GM21723 (cell line): ENCODE results near the gene NLGN3.
A peak's percentile ranks its signal among the peaks of the same experiment; 100 is the strongest.

Experiments
- ATAC-seq: cut with Tn5 transposase; IDR thresholded peaks from one replicate; pipeline ENCODE4 v1.9.1; 2021; ENCODE audit warnings: mild to moderate bottlenecking, moderate library complexity; ENCODE audit not compliant: unreplicated experiment

Gene NLGN3

DNA sequence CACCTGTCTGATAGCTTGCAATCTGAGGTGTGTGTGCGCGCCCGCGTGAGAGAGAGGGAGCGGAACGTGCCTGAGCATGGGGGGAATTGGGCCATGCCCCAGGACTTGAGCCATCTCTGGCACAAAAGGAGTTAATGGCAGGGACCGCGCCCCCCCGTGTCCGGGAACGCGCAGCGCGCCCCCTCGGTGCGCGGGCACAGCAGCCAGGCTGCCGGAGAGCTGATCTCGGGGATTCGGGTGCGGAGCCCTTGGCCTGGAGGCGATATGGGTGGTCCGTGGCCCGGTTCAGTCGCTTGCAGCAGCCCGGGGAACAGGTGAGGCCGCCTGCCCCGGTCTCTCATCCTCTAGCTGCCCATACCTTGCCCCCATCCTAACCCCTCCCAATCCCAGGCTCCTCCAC, at the start of gene NLGN3:
TSS of gene NLGN3 (plus strand) at position 191 of the 400 bp plus-strand sequence. CDS start 2,909 bp downstream, outside the sequence.
- no peak for ATAC-seq

DNA sequence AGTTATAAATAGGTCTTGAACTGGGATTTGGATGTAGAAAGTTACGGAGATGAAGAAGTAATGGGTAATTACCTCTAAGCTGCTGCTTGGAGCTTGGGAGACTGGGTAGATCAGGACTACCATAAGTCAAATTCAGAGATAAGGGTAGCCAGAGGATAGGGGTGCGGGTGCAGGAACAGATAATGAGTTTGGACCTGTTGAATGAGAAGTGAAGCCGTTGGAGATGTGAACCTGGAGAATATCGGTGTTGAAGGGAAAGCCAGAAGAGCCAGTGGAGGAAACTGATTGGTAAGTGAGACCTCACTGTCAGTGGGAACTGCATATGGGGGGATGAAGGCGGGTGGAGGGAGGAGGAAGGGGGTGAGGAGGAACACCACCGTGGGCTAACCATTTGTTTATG, 49.6 kb upstream of the NLGN3 start:
- no peak for ATAC-seq

DNA sequence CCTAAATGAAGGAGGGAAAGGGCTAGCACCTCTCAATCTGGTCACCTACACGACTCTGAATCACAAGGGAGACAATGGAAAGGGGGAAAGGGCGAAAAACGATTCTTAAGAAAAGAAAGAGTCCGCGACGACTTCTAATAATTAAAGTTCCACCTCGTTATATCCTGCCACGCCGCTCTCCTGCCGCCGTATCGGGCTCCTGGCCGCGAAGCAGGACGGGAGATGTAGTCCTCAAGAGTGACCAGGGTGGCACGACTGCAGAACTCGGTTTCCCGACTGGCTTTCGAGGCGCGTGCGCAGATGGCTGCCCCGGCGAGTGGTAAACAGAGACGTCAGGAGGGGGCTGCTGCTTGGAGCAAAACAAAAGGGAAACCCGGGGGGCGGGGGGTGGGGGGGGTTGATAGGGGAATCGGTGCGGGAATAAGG, 49.1 kb upstream of the NLGN3 start, which contains the start of gene FOXO4:
TSS of gene FOXO4 (plus strand) at position 297 of the 426 bp plus-strand sequence. CDS start 678 bp downstream, outside the sequence.
- peak; percentile 76 for ATAC-seq

DNA sequence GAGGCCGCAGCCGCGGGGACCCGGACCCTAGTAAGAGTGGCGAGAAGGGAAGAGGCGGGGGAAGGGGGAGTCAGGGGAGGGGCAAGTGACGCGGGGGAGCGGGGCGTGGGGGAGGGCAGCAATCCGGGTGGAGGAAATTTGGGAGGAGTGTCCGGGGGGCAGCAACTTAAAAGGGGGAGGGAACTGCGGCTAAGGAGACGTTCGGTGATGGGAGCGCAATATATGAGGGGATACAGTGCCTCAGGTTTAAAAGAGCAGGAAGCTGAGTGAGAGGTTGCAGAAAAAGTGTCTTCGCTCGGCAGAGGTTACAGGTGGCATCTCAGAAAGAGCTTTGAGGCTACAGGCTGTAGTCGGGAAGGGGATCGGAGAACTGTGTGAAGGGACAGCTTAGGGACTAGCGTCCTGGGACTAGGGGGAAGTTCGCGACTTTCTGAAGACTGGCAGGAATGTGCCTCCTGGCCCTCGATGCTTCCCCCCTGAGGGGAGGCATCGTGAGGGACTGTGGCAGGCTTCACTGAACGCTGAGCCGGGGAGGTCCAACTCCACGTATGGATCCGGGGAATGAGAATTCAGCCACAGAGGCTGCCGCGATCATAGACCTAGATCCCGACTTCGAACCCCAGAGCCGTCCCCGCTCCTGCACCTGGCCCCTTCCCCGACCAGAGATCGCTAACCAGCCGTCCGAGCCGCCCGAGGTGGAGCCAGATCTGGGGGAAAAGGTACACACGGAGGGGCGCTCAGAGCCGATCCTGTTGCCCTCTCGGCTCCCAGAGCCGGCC, 48.5 kb upstream of the NLGN3 start:
- peak; percentile 35 for ATAC-seq

DNA sequence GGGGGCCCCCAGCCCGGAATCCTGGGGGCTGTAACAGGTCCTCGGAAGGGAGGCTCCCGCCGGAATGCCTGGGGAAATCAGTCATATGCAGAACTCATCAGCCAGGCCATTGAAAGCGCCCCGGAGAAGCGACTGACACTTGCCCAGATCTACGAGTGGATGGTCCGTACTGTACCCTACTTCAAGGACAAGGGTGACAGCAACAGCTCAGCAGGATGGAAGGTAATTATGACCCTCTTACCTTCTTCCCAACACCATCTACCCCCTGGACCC, 47.9 kb upstream of the NLGN3 start:
- ATAC-seq = no peak

DNA sequence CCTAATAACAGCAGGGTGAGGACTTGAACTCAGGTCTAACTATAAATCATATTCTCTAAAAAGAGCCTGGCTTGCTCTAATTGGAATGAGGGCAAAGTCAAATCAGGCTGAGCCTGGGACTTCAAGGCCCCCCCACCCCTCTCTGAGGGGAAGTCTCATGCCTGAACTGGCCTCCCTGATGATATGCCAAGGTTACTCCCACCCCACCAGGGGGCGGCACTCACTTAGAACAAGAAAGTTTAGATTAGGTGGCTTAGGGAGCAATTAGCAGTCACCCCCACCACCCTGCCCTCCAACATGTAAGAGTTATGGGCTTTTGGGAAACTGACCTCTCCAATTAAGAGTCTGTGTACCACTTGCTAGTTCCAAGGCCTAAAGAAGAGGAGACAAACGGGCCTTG, 46.3 kb upstream of the NLGN3 start:
- no peak for ATAC-seq

DNA sequence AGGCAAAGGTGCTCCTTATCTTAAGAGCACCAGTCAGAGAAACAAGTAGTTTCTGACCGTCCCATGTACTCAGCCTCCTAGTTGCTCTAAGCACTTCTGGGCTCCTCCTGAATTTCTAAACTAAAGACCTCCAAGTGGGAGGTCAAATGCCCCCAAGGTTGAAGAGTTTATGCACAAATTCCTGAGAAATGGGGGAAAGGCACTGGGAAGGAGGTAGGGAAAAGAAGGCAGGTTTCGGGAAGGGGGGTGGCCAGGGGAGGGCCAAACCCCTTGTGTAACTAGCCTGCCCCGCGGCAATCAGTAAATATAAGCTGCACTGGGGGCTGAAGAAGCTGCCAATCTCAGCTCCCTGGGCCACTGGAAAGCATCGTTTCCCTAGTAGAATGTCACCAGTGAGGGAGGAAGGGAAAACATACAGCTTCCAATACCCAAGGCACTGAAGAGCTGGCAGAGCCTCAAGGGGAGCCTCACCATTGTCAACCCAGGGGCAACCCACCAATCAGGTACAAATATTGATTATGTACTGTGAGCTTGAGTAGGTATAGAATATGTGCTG, 45.6 kb upstream of the NLGN3 start:
- no peak for ATAC-seq

DNA sequence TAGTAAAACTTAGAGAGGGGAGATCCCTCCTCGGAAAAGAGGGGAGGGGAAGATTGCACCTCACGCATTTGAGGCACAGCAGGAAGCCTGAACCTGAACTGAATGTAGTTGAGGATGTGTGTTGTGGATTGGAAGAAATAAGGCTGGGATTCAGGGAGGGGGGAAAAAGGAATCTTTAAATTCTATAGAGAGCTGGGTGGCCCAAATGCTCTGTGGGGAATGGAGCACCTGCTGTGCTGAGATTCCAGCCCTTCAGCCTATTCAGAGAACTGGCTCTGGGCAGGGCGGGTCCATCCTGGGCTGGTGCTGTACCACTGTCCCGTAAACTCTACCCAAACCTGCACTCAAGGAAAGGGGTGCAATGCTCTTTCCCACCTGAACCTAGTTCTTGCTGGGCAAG, 44.9 kb upstream of the NLGN3 start:
- ATAC-seq = no peak

DNA sequence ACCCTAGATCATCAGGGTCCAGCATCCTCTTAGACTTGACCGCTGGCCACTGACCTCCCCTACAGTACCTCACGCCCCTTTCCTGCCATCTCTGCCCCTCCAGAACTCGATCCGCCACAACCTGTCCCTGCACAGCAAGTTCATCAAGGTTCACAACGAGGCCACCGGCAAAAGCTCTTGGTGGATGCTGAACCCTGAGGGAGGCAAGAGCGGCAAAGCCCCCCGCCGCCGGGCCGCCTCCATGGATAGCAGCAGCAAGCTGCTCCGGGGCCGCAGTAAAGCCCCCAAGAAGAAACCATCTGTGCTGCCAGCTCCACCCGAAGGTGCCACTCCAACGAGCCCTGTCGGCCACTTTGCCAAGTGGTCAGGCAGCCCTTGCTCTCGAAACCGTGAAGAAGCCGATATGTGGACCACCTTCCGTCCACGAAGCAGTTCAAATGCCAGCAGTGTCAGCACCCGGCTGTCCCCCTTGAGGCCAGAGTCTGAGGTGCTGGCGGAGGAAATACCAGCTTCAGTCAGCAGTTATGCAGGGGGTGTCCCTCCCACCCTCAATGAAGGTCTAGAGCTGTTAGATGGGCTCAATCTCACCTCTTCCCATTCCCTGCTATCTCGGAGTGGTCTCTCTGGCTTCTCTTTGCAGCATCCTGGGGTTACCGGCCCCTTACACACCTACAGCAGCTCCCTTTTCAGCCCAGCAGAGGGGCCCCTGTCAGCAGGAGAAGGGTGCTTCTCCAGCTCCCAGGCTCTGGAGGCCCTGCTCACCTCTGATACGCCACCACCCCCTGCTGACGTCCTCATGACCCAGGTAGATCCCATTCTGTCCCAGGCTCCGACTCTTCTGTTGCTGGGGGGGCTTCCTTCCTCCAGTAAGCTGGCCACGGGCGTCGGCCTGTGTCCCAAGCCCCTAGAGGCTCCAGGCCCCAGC, 43.8 kb upstream of the NLGN3 start:
- no peak for ATAC-seq

DNA sequence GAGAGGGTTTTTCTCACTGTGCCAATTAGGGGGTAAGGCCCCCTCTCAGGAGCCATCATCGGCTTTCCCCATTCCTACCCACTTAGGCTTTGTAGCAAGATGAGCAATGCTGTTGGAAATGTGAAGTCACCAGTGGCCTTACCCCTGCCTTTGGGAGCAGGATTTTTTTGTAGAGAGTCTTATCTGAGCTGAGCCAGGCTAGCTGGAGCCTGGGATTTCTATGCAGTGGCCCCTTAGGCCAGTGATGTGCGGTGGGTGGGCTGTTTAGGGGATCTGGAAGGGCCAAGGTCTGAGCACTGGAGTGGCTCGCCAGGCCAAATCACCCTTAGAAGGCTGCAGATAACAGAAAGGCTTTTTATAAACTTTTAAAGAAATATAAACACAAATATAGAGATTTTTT, 42.3 kb upstream of the NLGN3 start:
- ATAC-seq = no peak

DNA sequence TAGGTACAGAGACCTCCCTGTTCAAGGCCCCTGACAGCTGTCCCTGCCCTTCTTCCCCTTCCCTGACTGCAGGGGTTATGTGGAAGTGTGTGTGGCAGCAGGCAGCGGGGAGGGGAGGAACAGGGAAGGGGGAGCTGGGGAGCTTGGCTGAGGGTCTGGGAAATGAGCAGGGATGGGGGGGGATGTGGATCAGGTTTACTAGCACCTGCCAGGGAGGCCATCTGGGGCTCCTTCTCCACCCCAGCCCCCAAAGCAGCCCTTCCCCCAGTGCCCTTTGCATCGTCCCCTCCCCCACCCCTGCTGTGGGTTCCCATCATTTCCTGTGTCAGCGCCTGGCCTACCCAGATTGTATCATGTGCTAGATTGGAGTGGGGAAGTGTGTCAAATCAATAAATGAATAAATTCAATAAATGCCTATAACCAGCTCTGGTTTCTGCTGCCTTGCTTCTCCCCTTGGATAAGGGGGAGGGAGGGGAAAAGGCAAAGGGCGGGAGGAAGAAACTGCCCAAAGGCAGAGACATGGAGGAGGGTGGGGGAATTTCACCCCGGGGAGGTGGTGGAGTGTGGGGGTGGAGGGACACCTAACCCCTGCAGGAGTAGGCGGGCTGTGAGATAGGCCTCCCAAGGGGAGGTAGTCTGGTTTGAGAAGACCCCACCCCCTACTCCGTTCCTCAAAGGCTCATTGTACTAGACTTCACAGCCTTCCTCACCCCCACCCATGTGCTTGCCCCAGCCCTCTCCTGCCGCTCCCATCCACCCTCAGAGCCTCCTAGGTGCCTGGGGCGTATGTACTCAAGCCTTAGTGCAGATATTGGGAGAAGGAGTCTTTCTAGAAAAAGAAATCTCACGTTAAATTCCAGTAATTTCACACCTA, 41.3 kb upstream of the NLGN3 start:
- ATAC-seq = peak; percentile 48

DNA sequence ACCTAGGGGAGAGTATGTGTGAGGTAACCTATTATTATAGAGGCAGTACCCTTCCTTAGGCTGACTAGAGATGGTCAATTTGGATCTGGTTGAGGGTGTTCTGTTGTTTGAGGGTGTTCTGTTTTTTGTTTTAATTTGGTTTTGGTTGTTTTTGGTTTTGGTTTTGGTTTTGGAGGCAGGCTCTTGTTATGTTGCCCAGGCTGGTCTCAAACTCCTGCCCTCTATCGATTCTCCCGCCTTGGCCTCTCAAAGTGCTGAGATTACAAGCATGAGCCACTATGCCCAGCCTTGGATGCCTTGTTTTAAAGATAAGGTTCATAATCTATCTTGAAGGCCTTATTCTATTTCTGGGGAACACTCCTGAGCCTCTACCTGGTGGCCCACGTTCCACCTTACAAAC, 39.0 kb upstream of the NLGN3 start:
- ATAC-seq = no peak

DNA sequence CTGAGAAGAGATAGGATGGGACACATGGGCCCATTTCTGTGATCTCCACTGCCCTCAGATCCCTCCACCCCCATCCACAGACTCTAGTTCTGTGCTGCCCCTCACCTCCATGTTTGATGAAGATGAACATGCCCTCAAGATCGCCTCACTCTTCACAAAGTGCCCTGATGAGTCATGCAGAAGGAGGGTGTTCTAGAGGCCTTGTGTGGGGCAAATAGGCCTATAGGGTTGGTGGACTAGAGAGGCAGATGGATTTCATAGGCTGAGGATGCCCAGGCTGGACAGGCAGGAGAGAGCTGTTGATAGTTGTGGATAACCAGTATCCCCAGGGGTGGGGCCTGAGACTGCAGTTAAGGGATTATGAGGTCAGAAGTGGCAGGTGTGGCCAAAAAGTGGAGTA, 38.2 kb upstream of the NLGN3 start, which contains the start of gene CXorf65:
TSS of gene CXorf65 (minus strand) at position 314 of the 400 bp plus-strand sequence. CDS start at position 130, 184 bp downstream.
- no peak for ATAC-seq

DNA sequence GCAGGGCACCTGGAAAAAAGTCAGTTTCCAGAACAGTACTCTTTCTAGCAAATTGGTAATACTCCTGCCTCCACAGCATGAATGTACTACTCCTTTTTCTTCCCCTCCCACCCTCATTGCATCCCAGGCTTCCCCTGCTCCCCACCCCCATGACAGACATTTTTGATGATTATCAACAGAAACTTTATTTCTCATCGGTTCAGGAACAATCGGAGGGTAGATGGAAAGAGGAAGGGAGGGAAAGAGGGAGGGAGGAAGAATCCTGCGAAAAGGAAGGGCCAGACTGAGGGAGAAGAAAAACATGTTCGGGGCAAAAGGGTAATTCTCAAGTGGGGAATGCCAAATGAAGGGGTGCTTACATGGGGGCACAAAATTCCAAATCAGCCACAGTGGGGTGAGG, 37.4 kb upstream of the NLGN3 start:
- ATAC-seq = no peak

DNA sequence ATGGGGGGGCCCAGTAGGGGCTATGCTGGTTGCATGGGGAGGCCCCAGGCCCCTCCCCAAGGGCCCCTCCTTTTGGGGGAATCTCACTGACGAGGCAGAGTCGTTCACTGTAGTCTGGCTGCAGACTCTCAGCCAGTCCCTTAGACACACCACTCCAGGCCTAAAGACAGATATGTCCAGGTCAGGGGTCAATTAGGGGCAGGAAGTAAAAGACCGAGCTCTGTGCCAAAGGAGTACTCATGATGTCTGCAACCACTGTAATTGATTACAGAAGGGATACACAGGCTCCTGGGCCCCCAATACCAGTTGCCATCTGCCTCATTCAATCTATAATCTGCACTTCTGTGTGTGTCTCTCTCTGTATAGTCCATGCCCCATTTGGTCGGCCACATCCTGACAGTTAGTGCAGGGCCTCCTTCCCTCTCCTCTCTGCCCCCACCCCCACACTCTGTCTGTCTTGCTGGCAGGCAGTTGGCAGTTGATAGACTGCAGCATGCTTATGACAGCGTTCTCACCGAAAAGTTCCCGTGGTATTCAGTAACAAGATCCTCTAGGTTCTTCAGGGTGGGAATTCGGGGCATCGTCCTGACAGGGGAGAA, 36.8 kb upstream of the NLGN3 start:
- no peak for ATAC-seq

DNA sequence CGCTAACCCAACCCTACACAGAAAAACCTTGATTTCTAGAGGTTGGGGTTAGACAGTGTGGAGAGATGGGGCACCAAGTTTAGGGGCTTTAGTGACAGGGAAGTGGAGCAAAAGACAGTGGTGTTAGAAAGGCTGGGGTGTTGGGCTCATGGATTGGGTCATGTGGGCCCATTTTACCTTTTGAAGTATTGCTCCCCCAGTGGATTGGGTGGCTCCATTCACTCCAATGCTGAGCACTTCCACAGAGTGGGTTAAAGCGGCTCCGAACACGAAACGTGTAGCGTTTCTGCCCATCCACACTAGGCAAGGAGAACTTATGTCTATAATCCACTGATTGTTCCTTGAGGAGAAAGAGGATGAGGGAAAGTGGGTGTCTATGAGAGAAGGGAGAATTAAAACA, 35.6 kb upstream of the NLGN3 start:
- no peak for ATAC-seq

DNA sequence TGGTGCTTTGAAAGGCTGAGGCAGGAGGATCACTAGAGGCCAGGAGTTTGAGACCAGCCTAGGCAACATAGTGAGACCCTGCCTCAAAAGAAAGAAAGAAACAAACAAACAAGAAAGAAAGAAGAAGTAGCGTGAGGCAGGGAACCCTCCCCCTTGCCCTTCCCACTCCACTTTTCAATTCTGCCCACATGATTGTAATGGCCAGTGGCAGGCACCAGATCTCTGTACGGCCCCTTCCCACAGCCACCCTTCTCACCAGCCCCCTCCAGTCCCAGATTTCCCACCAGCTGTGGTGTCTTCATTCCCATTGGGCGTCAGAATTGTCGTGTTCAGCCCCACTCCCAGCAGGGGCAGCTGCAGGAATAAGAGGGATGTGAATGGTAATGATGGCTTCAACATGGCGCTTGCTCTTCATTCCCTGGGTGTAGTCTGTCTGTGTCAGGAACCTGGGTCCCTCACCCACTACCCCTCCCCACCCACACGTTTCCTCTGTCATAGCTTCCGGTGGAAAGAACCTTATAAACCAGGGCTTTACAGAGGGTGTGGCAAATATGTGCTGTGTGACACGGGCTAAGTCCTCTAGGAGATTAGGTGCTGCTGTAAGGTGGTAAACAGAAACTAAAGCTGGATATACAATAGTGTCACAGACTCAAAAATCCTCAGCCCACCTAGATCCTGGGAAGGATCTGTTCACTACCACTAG, 33.3 kb upstream of the NLGN3 start, which contains the start of gene IL2RG:
TSS of gene IL2RG (minus strand) at position 437 of the 703 bp plus-strand sequence. CDS start at position 399, 38 bp downstream.
- ATAC-seq = peak; percentile 89

DNA sequence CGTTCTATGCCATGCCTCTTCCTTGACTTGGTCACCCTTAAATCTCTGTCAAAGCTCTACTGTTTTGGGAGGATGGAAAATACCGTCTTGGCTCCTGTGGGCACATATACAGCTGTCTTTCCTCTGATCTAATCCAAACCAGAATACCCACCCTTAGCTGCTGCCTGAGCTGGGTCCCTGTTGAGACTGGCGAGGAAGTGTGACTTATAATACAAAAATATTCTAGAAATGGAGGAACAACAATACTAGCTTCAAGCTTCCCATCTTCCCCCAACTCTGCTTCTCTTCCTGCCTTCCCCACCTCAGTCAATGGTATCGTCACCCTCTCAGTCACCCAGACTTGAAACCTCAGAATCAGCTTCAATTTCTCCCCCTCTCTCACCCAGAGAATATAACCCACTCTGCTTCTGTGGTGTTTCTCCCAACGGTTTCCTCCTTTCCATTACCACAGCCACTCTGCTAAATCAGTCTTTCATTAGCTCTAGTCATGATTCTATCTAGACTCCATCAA, 32.7 kb upstream of the NLGN3 start:
- ATAC-seq = peak; percentile 29

DNA sequence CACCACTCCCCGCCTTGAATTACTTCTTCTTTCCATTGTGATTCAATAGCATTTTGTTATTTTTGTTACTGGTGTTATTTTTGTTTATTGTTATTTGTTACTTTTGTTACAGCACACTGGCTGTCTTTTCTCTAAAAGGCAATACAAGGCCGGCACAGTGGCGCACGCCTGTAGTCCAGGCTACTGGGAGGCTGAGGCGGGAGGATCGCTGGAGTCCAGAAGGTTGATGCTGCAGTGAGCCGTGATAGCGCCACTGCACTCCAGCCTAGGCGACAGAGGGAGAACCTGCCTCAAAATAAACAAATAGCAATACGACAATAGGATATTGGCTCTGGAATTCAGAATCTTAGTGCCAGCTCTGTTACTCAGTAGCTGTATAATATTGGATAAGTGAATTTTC, 27.3 kb upstream of the NLGN3 start:
- ATAC-seq = no peak
